Measurements from ENCODE around the gene RNMT. TPM values are rescaled to one million over a fixed set of nuclear protein-coding genes. Genes with fewer than 3 reads are reported as not detected.
"Not testable (repeated sequence)": the region's sequence is repeated elsewhere in the genome, so short reads cannot be mapped to it uniquely, and the experiment has no call there.

Gene RNMT
- total RNA-seq, 1 experiment from 2014 or later, result 58.2 TPM

DNA sequence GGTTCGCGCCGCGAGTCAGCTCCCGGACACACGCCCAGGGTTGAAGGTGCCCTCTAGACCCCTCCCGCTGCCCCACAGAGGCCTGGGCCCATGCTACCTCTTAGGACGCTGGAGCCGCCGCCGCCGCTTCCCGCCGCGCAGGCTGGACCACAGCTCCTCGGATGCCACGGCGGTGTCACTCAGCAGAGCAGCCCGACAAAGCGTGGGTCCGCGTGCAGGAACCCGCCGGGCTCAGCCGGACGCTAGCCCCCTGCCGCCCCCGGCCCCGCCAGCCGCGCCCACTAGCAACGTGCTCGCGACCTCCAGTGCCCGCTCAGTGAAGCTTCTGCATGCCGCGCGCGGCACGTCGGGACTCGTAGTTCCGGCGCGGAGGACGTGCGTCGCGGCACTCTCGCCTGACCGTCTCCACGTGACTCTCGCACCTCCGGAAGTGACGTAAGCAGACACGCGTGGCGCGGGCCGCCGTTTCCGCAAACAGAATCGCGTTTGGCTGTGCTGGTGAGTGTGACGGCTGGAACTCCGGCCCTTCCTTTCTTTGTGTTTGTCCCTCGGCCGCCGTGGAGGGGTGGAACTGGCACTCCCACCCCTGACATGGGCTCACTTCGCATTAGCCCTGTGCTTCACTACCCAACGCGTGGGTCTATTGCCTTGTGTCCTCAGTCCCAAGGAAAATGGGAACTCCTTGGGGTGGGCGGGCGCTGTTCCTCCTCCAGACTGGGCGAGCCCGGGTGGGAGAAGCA, at the start of gene RNMT, which contains the start of gene FAM210A (continued):
- TF ChIP-seq, protein P1, sequence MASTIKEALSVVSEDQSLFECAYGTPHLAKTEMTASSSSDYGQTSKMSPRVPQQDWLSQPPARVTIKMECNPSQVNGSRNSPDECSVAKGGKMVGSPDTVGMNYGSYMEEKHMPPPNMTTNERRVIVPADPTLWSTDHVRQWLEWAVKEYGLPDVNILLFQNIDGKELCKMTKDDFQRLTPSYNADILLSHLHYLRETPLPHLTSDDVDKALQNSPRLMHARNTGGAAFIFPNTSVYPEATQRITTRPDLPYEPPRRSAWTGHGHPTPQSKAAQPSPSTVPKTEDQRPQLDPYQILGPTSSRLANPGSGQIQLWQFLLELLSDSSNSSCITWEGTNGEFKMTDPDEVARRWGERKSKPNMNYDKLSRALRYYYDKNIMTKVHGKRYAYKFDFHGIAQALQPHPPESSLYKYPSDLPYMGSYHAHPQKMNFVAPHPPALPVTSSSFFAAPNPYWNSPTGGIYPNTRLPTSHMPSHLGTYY (CRISPR knock-in tag; IDR thresholded peaks at IDR 0.05), result no peak
- no peak for TF ChIP-seq OVOL2 (CRISPR knock-in tag; IDR thresholded peaks at IDR 0.05; ENCODE audit: borderline replicate concordance)
- TF ChIP-seq, protein P2, sequence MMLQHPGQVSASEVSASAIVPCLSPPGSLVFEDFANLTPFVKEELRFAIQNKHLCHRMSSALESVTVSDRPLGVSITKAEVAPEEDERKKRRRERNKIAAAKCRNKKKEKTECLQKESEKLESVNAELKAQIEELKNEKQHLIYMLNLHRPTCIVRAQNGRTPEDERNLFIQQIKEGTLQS (CRISPR knock-in tag; conservative IDR thresholded peaks at IDR 0.05), result no peak
- TF ChIP-seq, protein P3, sequence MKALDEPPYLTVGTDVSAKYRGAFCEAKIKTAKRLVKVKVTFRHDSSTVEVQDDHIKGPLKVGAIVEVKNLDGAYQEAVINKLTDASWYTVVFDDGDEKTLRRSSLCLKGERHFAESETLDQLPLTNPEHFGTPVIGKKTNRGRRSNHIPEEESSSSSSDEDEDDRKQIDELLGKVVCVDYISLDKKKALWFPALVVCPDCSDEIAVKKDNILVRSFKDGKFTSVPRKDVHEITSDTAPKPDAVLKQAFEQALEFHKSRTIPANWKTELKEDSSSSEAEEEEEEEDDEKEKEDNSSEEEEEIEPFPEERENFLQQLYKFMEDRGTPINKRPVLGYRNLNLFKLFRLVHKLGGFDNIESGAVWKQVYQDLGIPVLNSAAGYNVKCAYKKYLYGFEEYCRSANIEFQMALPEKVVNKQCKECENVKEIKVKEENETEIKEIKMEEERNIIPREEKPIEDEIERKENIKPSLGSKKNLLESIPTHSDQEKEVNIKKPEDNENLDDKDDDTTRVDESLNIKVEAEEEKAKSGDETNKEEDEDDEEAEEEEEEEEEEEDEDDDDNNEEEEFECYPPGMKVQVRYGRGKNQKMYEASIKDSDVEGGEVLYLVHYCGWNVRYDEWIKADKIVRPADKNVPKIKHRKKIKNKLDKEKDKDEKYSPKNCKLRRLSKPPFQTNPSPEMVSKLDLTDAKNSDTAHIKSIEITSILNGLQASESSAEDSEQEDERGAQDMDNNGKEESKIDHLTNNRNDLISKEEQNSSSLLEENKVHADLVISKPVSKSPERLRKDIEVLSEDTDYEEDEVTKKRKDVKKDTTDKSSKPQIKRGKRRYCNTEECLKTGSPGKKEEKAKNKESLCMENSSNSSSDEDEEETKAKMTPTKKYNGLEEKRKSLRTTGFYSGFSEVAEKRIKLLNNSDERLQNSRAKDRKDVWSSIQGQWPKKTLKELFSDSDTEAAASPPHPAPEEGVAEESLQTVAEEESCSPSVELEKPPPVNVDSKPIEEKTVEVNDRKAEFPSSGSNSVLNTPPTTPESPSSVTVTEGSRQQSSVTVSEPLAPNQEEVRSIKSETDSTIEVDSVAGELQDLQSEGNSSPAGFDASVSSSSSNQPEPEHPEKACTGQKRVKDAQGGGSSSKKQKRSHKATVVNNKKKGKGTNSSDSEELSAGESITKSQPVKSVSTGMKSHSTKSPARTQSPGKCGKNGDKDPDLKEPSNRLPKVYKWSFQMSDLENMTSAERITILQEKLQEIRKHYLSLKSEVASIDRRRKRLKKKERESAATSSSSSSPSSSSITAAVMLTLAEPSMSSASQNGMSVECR (CRISPR knock-in tag; IDR thresholded peaks at IDR 0.05; ENCODE audit: borderline replicate concordance), result peak; percentile 98; the same call in 1 of the 2 replicates
- no peak for TF ChIP-seq NR1H2 (CRISPR knock-in tag; IDR thresholded peaks at IDR 0.05)
- no peak for TF ChIP-seq GRHL2 (CRISPR knock-in tag; IDR thresholded peaks at IDR 0.05; ENCODE audit: insufficient replicate concordance, severe bottlenecking)
- TF ChIP-seq, protein P4, sequence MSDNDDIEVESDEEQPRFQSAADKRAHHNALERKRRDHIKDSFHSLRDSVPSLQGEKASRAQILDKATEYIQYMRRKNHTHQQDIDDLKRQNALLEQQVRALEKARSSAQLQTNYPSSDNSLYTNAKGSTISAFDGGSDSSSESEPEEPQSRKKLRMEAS (CRISPR knock-in tag; IDR thresholded peaks at IDR 0.05), result peak; percentile 98
- TF ChIP-seq ZNF396 (CRISPR knock-in tag; IDR thresholded peaks at IDR 0.05; ENCODE audit: borderline replicate concordance), result no peak
- TF ChIP-seq RELA (CRISPR knock-in tag; IDR thresholded peaks at IDR 0.05; ENCODE audit: borderline replicate concordance), result no peak; the same call in 1 of the 2 replicates
- TF ChIP-seq, protein P5, sequence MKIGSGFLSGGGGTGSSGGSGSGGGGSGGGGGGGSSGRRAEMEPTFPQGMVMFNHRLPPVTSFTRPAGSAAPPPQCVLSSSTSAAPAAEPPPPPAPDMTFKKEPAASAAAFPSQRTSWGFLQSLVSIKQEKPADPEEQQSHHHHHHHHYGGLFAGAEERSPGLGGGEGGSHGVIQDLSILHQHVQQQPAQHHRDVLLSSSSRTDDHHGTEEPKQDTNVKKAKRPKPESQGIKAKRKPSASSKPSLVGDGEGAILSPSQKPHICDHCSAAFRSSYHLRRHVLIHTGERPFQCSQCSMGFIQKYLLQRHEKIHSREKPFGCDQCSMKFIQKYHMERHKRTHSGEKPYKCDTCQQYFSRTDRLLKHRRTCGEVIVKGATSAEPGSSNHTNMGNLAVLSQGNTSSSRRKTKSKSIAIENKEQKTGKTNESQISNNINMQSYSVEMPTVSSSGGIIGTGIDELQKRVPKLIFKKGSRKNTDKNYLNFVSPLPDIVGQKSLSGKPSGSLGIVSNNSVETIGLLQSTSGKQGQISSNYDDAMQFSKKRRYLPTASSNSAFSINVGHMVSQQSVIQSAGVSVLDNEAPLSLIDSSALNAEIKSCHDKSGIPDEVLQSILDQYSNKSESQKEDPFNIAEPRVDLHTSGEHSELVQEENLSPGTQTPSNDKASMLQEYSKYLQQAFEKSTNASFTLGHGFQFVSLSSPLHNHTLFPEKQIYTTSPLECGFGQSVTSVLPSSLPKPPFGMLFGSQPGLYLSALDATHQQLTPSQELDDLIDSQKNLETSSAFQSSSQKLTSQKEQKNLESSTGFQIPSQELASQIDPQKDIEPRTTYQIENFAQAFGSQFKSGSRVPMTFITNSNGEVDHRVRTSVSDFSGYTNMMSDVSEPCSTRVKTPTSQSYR (CRISPR knock-in tag; IDR thresholded peaks at IDR 0.05), result peak; percentile 41; the same call in 1 of the 2 replicates
- peak; percentile 70; the same call in 1 of the 2 replicates for TF ChIP-seq SP1 (CRISPR knock-in tag; conservative IDR thresholded peaks at IDR 0.05)

DNA sequence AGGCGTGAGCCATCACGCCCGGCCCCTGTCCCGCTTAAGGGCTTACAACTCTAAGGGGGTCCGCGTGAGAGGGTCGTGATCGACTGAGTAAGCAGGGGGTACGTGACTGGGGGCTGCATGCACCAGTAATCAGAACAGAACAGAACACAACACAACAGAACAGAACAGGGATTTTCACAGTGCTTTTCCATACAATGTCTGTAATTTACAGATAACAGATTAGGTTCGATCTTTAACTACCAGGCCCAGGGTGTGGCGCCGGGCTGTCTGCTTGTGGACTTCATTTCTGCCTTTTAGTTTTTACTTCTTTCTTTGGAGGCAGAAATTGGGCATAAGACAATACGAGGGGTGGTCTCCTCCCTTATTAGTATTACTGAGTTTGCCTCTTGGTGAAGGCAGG, 49.1 kb upstream of the RNMT start:
- CTCF ChIA-PET; H3K4me3 Mint-ChIP-seq; H3K27ac Mint-ChIP-seq; ATAC-seq; H3K4me1 Mint-ChIP-seq; H3K27me3 Mint-ChIP-seq (ENCODE audit: low read depth); DNase-seq (ENCODE audit: low spot score): not testable (repeated sequence)
- Mint-ChIP-seq H3K36me3 (peaks cover 36% of the 10 kb centered on the region), H3K9me3 (peaks cover 16% of the 10 kb centered on the region)
- POLR2A ChIA-PET, result interaction anchor here (0.5 kb wide), 1 partner anchor 33 kb away, joined by 3 read pairs; no protein-coding TSS in a partner anchor

DNA sequence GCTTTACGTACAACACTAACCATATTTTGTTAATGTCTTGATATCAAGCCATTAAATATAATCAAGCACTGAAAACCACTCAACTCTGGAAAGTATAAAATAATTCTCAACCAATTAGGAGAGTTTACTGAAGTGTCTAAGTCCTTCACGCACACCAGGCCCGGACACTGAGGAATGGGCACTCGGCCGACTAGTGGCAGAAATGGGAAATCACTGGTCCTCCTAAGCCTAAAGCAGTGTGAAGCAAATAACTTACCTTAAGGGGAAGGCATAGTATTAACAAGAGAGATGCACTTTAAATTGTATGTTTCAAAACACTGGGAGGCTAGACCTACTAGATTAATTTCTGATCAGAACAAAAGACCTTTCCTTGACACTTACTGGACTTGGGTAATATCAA, 45.9 kb upstream of the RNMT start:
- H3K4me1 Mint-ChIP-seq, result peaks cover 11% of the 10 kb centered on the region
- CTCF ChIA-PET, result interaction anchor here (0.7 to 1.3 kb wide), 6 partner anchors 23 to 521 kb away, joined by 3 to 4 read pairs (median 3); no protein-coding TSS in a partner anchor

More for the DNA sequence above, 45.9 kb upstream of the RNMT start:
- TF ChIP-seq, protein P6, sequence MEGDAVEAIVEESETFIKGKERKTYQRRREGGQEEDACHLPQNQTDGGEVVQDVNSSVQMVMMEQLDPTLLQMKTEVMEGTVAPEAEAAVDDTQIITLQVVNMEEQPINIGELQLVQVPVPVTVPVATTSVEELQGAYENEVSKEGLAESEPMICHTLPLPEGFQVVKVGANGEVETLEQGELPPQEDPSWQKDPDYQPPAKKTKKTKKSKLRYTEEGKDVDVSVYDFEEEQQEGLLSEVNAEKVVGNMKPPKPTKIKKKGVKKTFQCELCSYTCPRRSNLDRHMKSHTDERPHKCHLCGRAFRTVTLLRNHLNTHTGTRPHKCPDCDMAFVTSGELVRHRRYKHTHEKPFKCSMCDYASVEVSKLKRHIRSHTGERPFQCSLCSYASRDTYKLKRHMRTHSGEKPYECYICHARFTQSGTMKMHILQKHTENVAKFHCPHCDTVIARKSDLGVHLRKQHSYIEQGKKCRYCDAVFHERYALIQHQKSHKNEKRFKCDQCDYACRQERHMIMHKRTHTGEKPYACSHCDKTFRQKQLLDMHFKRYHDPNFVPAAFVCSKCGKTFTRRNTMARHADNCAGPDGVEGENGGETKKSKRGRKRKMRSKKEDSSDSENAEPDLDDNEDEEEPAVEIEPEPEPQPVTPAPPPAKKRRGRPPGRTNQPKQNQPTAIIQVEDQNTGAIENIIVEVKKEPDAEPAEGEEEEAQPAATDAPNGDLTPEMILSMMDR (IDR thresholded peaks at IDR 0.05), result peak; percentile 51; the same call in 1 of the 2 replicates
- no peak for TF ChIP-seq GTF2I (CRISPR knock-in tag; conservative IDR thresholded peaks at IDR 0.05)
- TF ChIP-seq TEAD1 (CRISPR knock-in tag; IDR thresholded peaks at IDR 0.05), result peak; percentile 28; the same call in 1 of the 2 replicates
- no peak overlapping the region for H3K4me3 Mint-ChIP-seq
- H3K27ac Mint-ChIP-seq, result no peak overlapping the region
- peaks cover 28% of the 10 kb centered on the region for H3K36me3 Mint-ChIP-seq
- ATAC-seq, result peak; percentile 96
- peak; percentile 54 for DNase-seq (ENCODE audit: low spot score)
- no peaks in the 10 kb centered on the region for H3K27me3 Mint-ChIP-seq (ENCODE audit: low read depth)
- POLR2A ChIA-PET, result no interaction called here
- peaks cover 11% of the 10 kb centered on the region for H3K9me3 Mint-ChIP-seq

All from WTC11 (cell line).